HG02642 (cell line): ENCODE results near the gene ZFPM1.

Source experiments
- ATAC-seq: cut with Tn5 transposase; IDR thresholded peaks from one replicate; pipeline ENCODE4 v1.9.1; 2021; ENCODE audit warnings: mild to moderate bottlenecking; ENCODE audit not compliant: unreplicated experiment, poor library complexity

ZFPM1 gene

GRCh38 chr16:88417684-88418476 is 35.2 kb upstream of the ZFPM1 start:
- ATAC-seq: no peak

- no peak for ATAC-seq
Measured at GRCh38 chr16:88418869-88419268, 34.2 kb upstream of the ZFPM1 start.

GRCh38 chr16:88419790-88420189 is 33.3 kb upstream of the ZFPM1 start:
- ATAC-seq: no peak

GRCh38 chr16:88420496-88420895 is 32.6 kb upstream of the ZFPM1 start:
- no peak for ATAC-seq

GRCh38 chr16:88421301-88421700 is 31.8 kb upstream of the ZFPM1 start:
- no peak for ATAC-seq

GRCh38 chr16:88421871-88422433 is 31.1 kb upstream of the ZFPM1 start:
- ATAC-seq: no peak

GRCh38 chr16:88422733-88423447 is 30.2 kb upstream of the ZFPM1 start:
- no peak for ATAC-seq

DNA sequence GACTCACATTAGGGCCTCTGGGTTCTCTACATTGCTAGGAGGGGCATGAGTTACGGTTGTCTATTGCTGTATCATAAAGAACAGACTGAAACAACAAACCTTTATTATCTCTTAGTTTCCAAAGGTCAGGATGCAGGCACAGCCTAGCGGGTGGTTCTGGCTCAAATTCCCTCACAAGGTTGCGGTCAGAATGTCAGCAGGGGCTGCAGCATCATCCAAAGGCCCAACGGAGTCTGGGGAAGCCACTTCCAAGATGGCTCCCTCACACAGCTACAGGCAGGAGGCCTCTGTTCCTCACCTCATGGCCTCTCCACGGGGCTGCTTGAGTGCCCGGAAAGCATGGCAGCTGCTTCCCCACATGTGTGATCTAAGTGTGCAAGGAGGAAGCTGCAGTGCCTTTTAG is 29.6 kb upstream of the ZFPM1 start:
- ATAC-seq: no peak

DNA sequence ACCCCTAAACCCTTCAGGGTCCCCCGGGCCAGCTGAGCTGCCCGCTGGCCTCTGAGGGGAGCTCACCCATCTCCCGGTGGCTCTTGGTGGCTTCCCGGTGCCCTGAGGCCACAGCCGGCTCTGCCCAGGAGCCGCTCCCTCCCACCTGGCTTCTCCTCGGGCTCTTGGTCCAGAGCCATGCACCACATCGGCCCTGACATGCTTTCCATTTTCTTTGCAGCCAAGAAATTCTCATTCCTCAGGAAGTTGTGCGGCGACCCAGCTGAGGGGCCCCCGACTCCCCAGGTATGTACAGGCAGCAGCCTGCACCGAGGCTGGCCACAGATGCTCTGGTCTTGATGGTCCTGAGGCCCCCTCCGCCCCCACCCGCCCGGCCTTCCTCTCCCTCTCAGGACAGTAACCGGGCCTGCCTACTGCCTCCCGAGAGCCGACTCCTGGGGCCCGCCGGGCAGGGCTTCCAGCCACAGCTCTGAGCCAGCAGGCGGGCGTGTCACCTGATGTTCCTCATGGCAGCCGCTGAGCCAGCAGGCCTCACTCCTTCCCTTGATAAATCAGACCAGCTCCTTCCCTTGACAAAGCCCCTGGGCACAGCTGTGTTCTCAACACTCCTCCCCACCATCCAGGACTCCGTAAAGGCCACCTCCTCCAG is 28.4 kb upstream of the ZFPM1 start:
- no peak for ATAC-seq

DNA sequence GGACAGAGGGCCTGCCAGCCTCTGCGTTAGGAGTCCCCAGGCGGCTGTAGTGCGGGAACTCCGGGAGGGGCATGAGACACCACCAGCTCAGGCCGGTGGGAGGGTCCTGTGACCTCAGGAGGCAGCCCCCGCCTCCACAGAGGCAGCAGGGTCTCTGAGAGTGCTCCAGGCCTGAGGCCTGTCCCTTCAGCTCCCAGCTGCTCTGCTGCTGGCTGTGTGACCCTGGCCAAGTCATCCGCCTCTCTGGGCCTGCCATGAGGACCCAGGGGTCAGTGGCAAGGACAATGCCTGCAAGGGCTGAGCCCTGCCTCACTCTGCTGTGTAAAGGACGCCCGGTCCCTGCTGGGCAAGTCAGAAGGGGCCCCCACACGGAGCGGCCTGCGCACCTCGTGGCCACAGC is 27.1 kb upstream of the ZFPM1 start:
- no peak for ATAC-seq

DNA sequence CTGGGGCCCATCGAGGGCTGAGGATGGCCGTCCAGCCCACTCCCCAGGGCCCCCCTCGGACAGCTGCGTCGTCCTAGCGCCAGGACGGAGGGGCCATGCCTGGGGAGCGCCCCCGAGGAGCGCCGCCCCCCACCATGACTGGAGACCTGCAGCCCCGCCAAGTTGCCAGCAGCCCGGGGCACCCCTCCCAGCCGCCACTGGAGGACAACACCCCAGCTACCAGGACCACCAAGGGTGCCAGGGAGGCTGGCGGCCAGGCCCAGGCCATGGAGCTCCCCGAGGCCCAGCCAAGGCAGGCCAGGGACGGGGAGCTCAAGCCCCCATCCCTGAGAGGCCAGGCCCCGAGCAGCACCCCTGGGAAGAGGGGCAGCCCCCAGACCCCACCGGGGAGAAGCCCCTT is 25.7 kb upstream of the ZFPM1 start:
- no peak for ATAC-seq

- no peak for ATAC-seq
Measured at GRCh38 chr16:88428156-88428555, 24.9 kb upstream of the ZFPM1 start.

DNA sequence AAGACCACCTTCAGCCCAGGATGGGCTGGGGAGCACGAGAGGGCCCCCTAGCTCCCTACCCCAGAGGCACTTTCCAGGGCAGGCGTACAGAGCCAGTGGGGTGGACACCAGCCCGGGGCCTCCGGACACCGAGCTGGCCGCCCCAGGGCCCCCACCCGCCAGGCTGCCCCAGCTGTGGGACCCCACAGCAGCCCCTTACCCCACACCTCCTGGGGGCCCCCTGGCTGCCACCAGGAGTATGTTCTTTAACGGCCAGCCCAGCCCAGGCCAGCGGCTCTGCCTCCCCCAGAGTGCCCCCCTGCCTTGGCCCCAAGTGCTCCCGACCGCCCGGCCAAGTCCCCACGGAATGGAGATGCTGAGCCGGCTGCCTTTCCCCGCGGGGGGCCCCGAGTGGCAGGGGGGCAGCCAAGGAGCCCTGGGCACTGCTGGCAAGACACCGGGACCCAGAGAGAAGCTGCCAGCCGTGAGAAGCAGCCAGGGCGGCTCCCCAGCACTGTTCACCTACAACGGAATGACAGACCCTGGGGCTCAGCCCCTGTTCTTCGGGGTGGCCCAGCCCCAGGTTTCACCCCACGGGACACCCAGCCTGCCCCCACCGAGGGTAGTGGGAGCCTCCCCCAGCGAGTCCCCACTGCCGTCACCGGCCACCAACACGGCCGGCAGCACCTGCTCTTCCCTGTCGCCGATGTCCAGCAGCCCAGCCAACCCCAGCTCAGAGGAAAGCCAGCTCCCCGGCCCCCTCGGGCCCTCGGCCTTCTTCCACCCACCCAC is 24.3 kb upstream of the ZFPM1 start:
- ATAC-seq: no peak

- ATAC-seq: no peak
Measured at GRCh38 chr16:88429387-88430184, 23.5 kb upstream of the ZFPM1 start.

DNA sequence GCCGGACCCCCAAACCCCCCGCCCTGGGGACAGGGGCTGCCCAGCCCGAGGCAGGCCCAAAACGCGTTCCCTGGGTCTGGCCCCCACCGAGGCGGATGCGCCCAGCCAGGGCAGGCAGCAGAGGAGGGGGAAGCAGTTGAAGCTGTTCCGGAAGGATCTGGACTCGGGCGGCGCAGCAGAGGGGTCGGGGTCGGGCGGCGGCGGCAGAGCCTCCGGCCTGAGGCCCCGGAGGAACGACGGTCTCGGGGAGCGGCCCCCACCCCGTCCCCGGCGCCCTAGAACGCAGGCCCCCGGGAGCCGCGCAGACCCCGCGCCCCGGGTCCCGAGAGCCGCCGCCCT is 22.9 kb upstream of the ZFPM1 start:
- no peak for ATAC-seq

- ATAC-seq: no peak
Measured at GRCh38 chr16:88430524-88431446, 22.3 kb upstream of the ZFPM1 start.

DNA sequence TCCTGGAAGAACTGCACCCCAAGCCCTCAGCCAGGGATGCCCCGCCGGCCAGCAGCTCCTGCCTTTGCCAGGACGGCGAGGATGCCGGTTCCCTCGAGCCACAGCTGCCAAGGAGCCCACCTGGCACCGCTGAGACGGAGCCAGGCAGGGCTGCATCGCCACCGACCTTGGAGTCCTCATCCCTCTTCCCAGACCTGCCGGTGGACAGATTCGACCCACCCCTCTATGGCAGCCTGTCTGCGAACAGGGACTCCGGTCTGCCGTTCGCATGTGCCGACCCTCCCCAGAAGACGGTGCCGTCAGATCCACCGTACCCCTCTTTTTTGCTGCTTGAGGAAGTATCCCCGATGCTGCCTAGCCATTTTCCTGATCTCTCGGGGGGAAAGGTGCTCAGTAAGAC is 21.4 kb upstream of the ZFPM1 start:
- no peak for ATAC-seq

GRCh38 chr16:88432174-88432573 is 20.9 kb upstream of the ZFPM1 start:
- no peak for ATAC-seq

- ATAC-seq: no peak
Measured at GRCh38 chr16:88432753-88433152, 20.3 kb upstream of the ZFPM1 start.
